ENCODE measurements around the gene CCDC85C. TPM values are rescaled to one million over a fixed set of nuclear protein-coding genes. Genes with fewer than 3 reads are reported as not detected.

Gene CCDC85C
- total RNA-seq, 2 experiments from 2014 or later: 6.4 to 15.0 TPM

- BruUV-seq (replicated peaks): no TSS peak
- intact Hi-C loops (cut with micrococcal nuclease; ENCODE audit: unreplicated experiment): no loop called here
- ChIA-PET POLR2A (no interaction called here), CTCF (ENCODE audit: unreplicated experiment) (no interaction called here)
- no peak overlapping the region for H2AFZ ChIP-seq (ENCODE audit: low read length)
- H3K79me2 ChIP-seq (ENCODE audit: insufficient read depth, low read depth, low read length): no peaks in the 10 kb centered on the region
- H3K4me3 ChIP-seq (ENCODE audit: low read depth, low read length, poor library complexity, severe bottlenecking): no peak overlapping the region
- no peaks in the 10 kb centered on the region for H4K20me1 ChIP-seq (ENCODE audit: insufficient read depth, low read length)
- DNase-seq (ENCODE audit: low spot score): no peak
- no peak for TF ChIP-seq EZH2phosphoT487 (IDR thresholded peaks at IDR 0.05; ENCODE audit: borderline replicate concordance, low read depth, low read length)
- no peak for TF ChIP-seq CTCF (conservative IDR thresholded peaks at IDR 0.05; ENCODE audit: low read length)
- peaks cover 10% of the 10 kb centered on the region for H3K4me1 ChIP-seq (ENCODE audit: insufficient read depth, low read length, poor library complexity, severe bottlenecking)
- H3K9me3 ChIP-seq (ENCODE audit: low read length): no peaks in the 10 kb centered on the region
- H3K27ac ChIP-seq (ENCODE audit: low read depth, low read length, poor library complexity, severe bottlenecking): no peak overlapping the region
- no peak overlapping the region for H3K4me2 ChIP-seq (ENCODE audit: low read length)
- no peaks in the 10 kb centered on the region for H3K36me3 ChIP-seq (ENCODE audit: insufficient read depth, low read length)
- H3K9me2 ChIP-seq (ENCODE audit: insufficient read depth, low read length): no peaks in the 10 kb centered on the region
Observed at GRCh38 chr14:99589651-99590530, 14.1 kb downstream of the CCDC85C start.

DNA sequence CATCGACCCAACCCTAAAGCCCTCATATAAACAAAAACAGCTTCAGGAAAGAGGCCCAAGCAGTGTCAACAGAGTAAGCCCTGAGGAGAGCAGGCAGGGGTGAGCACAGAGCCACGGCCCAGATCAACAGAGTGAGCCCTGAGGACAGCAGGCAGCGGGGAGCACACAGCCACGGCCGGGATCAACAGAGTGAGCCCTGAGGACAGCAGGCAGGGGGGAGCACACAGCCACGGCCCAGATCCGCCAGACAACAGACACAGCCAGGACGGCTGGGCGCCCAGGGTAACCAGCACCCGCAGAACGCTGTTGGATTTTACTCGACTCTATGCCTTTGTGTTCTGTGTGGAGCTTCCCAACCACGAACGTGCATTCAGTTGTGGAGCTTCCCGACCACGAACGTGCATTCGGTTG is 15.0 kb downstream of the CCDC85C start:
- no peaks in the 10 kb centered on the region for H3K36me3 ChIP-seq (ENCODE audit: insufficient read depth, low read length)
- no peak overlapping the region for H3K4me3 ChIP-seq (ENCODE audit: low read depth, low read length, poor library complexity, severe bottlenecking)
- no peak for TF ChIP-seq EZH2phosphoT487 (IDR thresholded peaks at IDR 0.05; ENCODE audit: borderline replicate concordance, low read depth, low read length)
- no peak for TF ChIP-seq CTCF (conservative IDR thresholded peaks at IDR 0.05; ENCODE audit: low read length)
- intact Hi-C loops (cut with micrococcal nuclease; ENCODE audit: unreplicated experiment): no loop called here
- BruUV-seq (replicated peaks): no TSS peak
- H3K4me2 ChIP-seq (ENCODE audit: low read length): no peak overlapping the region
- H3K79me2 ChIP-seq (ENCODE audit: insufficient read depth, low read depth, low read length): no peaks in the 10 kb centered on the region
- peaks cover 11% of the 10 kb centered on the region for H3K4me1 ChIP-seq (ENCODE audit: insufficient read depth, low read length, poor library complexity, severe bottlenecking)
- CTCF ChIA-PET (ENCODE audit: unreplicated experiment): no interaction called here
- H3K27ac ChIP-seq (ENCODE audit: low read depth, low read length, poor library complexity, severe bottlenecking): no peak overlapping the region
- H3K9me3 ChIP-seq (ENCODE audit: low read length): no peaks in the 10 kb centered on the region
- DNase-seq (ENCODE audit: low spot score): no peak
- H2AFZ ChIP-seq (ENCODE audit: low read length): no peak overlapping the region
- no peaks in the 10 kb centered on the region for H3K9me2 ChIP-seq (ENCODE audit: insufficient read depth, low read length)
- POLR2A ChIA-PET: no interaction called here
- H4K20me1 ChIP-seq (ENCODE audit: insufficient read depth, low read length): no peaks in the 10 kb centered on the region

Data from OCI-LY7 (cell line).